WI38 (cell line): Measurements from ENCODE around the gene METTL16.

Source experiments
- H3K4me3 ChIP-seq: 2 replicates; pipeline ENCODE4 v1.5.1; 2011; ENCODE audit warnings: low read depth, mild to moderate bottlenecking, control low read depth, low read length
- TF ChIP-seq, protein P1 (sequence below): IDR thresholded peaks from 2 replicates; pipeline ENCODE4 v1.5.1; 2012; ENCODE audit warnings: low read depth, mild to moderate bottlenecking, control low read depth, low read length

Gene METTL16

DNA sequence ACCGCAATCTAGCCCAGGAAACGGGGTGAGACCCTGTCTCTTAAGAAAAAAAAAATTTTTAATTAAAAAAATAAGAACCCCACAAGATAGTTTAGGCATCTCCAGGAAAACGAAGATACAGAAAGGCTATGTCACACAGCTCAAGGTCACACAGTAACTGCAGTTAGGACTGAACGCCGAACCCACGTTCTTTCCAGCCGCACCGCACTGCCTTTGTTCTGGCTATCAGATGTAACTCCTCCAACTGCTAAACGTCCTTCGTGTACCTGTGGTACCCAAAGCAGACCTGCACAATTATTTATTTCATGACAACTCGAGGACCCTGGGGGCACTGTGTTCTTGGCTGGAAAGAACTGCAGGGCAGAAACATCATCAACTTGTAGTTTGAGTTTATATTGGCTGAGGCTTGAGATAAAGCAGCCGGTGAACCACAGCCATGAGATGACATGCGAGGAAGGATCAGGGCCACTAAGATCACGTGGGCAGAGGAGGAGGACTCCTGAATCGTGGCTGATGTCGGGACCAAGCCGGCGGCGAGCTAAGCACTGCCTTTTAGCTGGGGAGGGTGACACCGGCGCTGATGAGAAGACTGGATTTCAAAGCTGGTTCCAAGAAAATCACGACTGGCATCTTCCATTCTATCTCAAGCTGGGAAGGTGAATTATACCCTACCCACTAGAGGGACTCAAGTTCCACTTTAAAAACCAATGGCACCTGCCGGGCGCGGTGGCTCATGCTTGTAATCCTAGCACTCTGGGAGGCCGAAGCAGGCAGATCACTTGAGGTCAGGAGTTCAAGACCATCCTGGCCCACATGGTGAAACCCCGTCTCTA is 90.2 kb downstream of the METTL16 start:
- TF ChIP-seq, protein P1, sequence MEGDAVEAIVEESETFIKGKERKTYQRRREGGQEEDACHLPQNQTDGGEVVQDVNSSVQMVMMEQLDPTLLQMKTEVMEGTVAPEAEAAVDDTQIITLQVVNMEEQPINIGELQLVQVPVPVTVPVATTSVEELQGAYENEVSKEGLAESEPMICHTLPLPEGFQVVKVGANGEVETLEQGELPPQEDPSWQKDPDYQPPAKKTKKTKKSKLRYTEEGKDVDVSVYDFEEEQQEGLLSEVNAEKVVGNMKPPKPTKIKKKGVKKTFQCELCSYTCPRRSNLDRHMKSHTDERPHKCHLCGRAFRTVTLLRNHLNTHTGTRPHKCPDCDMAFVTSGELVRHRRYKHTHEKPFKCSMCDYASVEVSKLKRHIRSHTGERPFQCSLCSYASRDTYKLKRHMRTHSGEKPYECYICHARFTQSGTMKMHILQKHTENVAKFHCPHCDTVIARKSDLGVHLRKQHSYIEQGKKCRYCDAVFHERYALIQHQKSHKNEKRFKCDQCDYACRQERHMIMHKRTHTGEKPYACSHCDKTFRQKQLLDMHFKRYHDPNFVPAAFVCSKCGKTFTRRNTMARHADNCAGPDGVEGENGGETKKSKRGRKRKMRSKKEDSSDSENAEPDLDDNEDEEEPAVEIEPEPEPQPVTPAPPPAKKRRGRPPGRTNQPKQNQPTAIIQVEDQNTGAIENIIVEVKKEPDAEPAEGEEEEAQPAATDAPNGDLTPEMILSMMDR = no peak
- H3K4me3 ChIP-seq = no peak overlapping the region

DNA sequence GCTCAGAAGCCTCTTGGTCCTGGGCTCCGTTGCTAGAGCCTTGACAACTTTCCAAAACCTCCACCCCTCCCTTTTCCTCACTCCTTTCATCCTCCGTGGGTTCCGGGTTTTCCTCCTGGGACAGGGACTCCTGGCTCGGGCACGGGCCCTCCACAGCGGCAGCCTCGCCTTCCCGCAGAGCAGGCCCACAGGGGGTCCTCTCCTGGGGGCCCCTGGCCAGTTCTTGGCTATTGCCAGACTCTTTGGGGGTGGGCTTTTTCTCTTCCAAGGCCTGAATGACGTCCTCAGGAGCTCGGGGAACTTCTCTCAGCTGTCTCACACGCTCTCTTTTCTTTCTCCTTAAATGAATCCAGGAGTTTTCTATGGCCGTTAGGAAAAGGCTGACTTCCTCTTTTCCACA is 91.5 kb downstream of the METTL16 start:
- no peak overlapping the region for H3K4me3 ChIP-seq
- TF ChIP-seq, protein P1 = no peak

DNA sequence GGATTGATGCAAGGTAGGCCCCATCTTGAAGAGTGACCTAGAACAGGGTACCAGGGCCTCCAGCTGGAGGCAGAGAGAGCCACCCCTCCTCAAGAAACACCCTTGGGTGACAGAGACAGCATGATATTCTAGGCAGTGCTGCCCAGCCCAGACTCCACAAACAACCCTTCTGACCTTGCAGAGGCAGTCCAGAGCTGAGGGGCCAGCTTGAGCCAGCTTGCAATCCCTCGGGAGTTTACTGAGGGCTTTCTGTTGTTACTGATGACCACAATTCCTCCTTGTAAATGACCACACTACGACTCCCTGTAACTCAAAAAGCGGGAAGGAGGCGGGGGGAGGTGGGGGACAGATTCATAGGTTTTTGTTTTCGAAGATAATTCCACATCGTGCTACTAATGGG is 92.2 kb downstream of the METTL16 start:
- TF ChIP-seq, protein P1 = no peak

DNA sequence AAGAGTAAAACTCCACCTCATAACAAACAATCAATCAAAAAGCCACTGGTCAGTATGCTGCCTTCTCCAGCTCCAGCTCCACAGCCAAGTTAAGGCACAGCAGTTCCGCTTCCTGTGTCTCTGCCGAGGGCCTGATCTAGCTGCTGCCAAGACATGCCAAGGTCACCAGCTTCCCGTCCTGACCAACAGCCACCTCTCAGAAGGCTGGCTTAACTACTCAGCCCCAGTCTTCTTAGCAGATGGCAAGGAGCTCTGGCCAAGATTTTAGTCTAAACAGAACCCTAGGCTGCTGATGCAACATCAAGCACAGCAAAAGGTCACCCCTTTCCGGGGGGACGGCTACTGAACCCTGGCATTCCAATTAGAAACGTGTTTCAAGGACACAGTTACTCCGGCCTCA is 93.1 kb downstream of the METTL16 start:
- H3K4me3 ChIP-seq = no peak overlapping the region
- TF ChIP-seq, protein P1 = no peak

More for the DNA sequence above, 92.2 kb downstream of the METTL16 start:
- no peak overlapping the region for H3K4me3 ChIP-seq

DNA sequence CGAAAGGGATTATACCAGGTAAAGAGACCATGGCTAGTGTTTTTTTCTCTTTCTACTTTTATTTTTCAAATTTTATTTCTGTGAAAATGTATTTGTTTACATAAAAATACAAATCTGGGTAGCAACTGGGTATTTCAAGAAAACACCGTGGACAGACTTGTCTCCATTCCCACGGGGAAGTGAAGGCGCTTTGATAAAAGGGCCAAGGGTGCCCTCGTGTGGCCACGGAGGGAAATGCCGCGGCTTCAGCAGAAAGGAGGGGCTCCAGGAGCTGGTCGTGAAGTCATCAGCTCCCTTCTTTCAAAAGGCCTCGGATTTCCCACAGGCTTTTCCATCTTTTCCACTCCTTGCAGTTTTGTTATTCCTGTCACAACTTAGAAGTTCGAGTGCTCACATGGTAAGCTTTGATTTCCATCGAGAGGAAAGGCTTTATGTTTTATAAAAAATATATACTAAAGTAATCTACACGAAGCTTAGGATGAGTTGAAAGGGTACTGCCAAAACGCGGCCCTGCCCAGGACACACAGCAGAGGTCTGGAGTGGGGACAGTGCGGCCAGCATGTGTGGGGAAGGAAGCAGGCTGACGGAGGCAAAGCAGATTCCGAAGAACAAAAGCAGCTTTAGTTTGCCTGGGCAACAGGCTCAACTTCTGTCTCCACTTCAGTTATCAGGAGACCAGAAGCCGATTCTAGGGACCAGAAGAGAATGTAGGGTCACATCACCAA is 95.5 kb downstream of the METTL16 start:
- no peak overlapping the region for H3K4me3 ChIP-seq
- TF ChIP-seq, protein P1 = peak; percentile 91

DNA sequence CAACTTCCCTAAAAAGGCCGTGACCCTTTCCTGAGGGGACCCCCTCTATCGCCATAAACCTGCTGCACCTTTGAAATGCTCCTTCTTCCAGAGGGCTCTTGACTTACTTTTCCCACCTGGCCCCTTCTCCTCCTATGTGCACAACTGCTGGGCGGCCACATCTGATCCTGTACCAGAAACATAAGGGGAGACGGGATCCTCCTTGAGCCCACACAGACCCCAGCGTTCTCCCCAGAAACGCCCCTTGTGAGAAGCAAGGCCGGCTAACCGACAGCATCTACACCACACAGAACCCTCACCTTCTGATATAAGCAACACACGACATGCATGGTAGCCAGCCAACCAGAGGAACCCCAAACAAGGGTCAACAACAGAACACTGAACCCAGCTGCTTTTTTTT is 96.6 kb downstream of the METTL16 start:
- H3K4me3 ChIP-seq = no peak overlapping the region
- TF ChIP-seq, protein P1 = no peak
